Activated naive CD8-positive, alpha-beta T cell treated with anti-CD3 and anti-CD28 coated beads, Interleukin-2, amount 10 ng/mL, durations not matched to agents 7 days and 5 days (primary cell): ENCODE data around the gene PIK3R6. TPM values are rescaled to one million over a fixed set of nuclear protein-coding genes. Genes with fewer than 3 reads are reported as not detected.

Experiments used
- ATAC-seq: fragments of 150-1000 bp; cut with Tn5 transposase; one replicate; pipeline ENCODE4 v1.10.0; 2021; ENCODE audit warnings: low read depth, moderate library complexity
- POLR2A ChIA-PET: fragments of 350-600 bp; sonication (Branson Sonifier 250); formaldehyde crosslinking; loops from one replicate; lab custom pipeline; 2021; ENCODE audit warnings: antibody characterized with exemption; lab: Charles Lee
- DNase-seq: peaks from one replicate; pipeline ENCODE4 v3.0.0; 2021
- H3K27ac Mint-ChIP-seq: one replicate; pipeline ENCODE4 v1.8.0; 2022; ENCODE audit warnings: mild to moderate bottlenecking, mixed read lengths
- H3K27me3 Mint-ChIP-seq: one replicate; pipeline ENCODE4 v1.8.0; 2022; ENCODE audit warnings: mild to moderate bottlenecking, moderate library complexity, mixed read lengths
- H3K36me3 Mint-ChIP-seq: one replicate; pipeline ENCODE4 v1.8.0; 2021; ENCODE audit warnings: mild to moderate bottlenecking, mixed read lengths
- H3K4me1 Mint-ChIP-seq: one replicate; pipeline ENCODE4 v1.8.0; 2021; ENCODE audit warnings: mixed read lengths
- H3K4me3 Mint-ChIP-seq: one replicate; pipeline ENCODE4 v1.8.0; 2022; ENCODE audit warnings: mild to moderate bottlenecking, moderate library complexity, mixed read lengths
- H3K9me3 Mint-ChIP-seq: one replicate; pipeline ENCODE4 v1.8.0; 2021; ENCODE audit warnings: mixed read lengths
- total RNA-seq, 2 experiments: library from RNA; stranded (reverse); gene quantifications; one replicate each; pipeline ENCODE4 v1.2.3, GENCODE V29; 2021

The PIK3R6 gene
- total RNA-seq, 2 experiments from 2014 or later = 15.8 to 18.5 TPM

DNA sequence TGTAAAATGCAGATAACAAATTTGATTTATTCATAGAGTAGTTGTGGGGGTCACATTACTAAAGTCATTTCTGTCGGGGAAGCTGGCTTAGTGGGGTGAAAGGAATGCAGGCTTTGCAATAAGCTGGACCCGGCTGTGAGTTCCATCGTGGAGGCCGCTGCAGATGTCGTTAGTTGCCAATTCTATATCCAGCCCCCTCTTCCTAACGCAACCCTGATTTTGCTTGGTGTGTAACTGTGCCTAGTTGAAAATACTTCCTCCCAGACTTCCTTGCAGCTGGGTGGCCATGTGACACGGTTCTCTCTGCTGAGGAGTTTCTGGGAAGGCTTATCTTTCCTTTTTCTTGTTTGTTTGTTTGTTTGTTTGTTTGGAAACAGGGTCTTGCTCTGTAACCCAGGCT lies 72.8 kb downstream of the PIK3R6 start:
- H3K9me3 Mint-ChIP-seq = peaks cover 9% of the 10 kb centered on the region
- peaks cover 12% of the 10 kb centered on the region for H3K4me1 Mint-ChIP-seq
- H3K4me3 Mint-ChIP-seq = no peak overlapping the region
- no peak for DNase-seq
- no peak overlapping the region for H3K27ac Mint-ChIP-seq
- H3K36me3 Mint-ChIP-seq = no peaks in the 10 kb centered on the region
- H3K27me3 Mint-ChIP-seq = peaks cover 5% of the 10 kb centered on the region
- ATAC-seq = no peak
- POLR2A ChIA-PET = no interaction called here

DNA sequence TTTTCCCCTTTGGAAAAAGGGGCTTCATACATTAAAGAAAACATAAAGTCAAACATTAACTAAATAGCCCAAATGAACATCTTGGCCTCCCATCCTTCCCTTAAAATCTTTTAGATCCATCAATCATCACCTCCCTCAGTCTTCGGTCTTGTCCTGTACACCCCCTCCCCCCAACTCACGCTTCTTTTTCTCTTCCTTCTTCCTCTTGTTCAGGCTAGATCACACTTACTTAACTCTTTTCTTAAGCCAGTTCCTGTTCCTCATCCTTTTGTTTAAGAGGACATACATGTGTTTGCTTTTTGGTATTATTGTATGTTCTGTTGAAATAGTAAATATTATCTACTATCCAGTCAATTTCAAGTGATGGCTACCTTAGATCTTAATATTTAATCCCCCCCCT lies 73.8 kb downstream of the PIK3R6 start:
- Mint-ChIP-seq H3K36me3 (no peaks in the 10 kb centered on the region), H3K27me3 (peaks cover 7% of the 10 kb centered on the region), H3K9me3 (peaks cover 9% of the 10 kb centered on the region), H3K4me1 (peaks cover 12% of the 10 kb centered on the region), H3K4me3 (no peak overlapping the region), H3K27ac (no peak overlapping the region)
- POLR2A ChIA-PET = no interaction called here
- no peak for ATAC-seq
- DNase-seq = no peak

DNA sequence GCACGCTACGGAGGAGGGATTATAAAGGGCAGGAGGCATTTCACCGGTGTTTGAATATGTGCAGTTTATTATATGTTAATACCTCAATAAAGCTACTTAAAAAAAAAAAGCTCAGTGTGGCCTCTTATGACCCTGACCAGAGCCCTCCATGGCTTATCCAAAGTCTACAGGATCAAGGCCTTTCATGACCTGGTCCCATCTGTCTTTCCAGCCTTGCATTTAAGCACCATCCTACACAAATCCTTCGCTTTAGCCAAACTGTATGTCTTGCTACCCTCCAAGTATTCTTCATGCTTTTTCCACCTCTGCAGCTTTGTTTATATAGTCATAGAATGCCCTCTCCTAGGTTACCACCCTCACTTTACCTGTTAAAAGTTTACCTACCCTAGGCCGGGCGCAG lies 74.8 kb downstream of the PIK3R6 start:
- H3K4me3 Mint-ChIP-seq = no peak overlapping the region
- ATAC-seq (no peak), DNase-seq (no peak)
- POLR2A ChIA-PET = no interaction called here
- peaks cover 7% of the 10 kb centered on the region for H3K27me3 Mint-ChIP-seq
- no peaks in the 10 kb centered on the region for H3K36me3 Mint-ChIP-seq
- no peak overlapping the region for H3K27ac Mint-ChIP-seq
- H3K4me1 Mint-ChIP-seq = peaks cover 12% of the 10 kb centered on the region
- peaks cover 9% of the 10 kb centered on the region for H3K9me3 Mint-ChIP-seq

DNA sequence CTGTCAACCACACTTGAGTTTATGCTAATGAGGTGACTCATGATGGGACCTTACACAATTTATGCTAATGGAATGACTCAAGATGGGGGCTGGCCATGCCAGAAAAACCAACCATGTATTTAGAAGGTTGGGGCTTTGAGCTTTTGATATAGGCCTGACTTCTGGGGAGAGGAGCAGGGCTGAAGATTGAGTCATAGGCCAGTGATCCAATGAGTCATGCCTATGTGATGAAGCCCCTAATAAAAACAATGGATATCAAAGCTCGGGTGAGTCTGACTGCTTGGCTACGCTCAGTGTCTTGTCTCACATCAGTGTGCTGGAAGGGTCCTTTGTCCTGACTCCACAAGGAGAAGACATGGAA lies 75.6 kb downstream of the PIK3R6 start:
- DNase-seq (no peak), ATAC-seq (no peak)
- peaks cover 5% of the 10 kb centered on the region for H3K27me3 Mint-ChIP-seq
- peaks cover 9% of the 10 kb centered on the region for H3K9me3 Mint-ChIP-seq
- peaks cover 12% of the 10 kb centered on the region for H3K4me1 Mint-ChIP-seq
- H3K27ac Mint-ChIP-seq = no peak overlapping the region
- no peak overlapping the region for H3K4me3 Mint-ChIP-seq
- POLR2A ChIA-PET = no interaction called here
- no peaks in the 10 kb centered on the region for H3K36me3 Mint-ChIP-seq

DNA sequence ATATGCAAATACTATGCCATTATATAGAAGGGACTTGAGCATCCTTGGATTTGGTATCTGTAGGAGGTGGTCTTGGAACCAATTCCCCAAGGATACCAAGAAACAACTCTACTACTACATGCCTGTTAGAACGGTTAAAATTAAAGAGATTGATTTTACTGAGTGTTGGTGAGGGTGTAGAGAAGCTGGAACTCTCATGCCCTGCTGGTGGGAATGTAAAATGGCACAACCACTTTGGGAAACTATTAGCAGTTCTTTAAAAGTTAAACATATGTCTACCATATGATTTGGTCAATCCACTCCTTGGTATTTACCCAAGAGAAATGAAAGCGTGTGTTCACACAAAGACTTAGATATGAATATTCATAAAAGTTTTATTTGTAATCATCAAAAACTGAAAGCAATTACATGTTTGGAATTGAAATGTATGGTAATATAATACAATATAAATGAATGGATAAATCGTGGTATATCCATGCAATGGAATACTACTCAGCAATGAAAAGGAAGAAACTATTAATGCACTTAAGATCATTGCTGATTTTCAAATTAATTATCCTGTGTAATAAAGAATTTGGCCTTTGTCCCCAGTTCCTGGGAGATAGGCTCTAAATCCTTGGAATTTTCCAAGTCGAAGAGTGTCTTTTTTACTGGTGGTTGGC lies 76.1 kb downstream of the PIK3R6 start:
- ATAC-seq = no peak
- Mint-ChIP-seq H3K36me3 (no peaks in the 10 kb centered on the region), H3K4me3 (no peak overlapping the region), H3K27me3 (peaks cover 5% of the 10 kb centered on the region), H3K27ac (no peak overlapping the region), H3K4me1 (peaks cover 12% of the 10 kb centered on the region), H3K9me3 (peaks cover 9% of the 10 kb centered on the region)
- POLR2A ChIA-PET = no interaction called here
- DNase-seq = no peak

DNA sequence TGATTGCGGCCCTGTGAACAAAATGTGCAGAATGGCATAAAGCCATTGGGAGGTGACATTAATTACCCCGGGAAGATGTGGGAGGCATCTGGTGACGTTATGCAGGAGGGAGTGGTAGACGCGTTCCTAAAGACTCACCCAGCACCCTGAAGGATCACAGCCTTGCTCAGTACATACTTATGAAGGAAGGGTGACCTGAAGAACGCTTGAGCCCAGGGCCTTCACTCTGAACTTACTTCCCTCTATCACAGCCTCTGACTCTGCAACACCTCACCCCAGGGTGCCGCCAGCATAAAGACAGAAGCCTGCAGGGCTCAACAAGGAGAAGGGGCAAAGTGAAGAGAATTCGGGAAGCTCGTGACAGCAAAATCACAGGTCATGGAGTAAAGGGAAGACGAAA lies 77.7 kb downstream of the PIK3R6 start:
- H3K4me1 Mint-ChIP-seq = peaks cover 11% of the 10 kb centered on the region
- H3K36me3 Mint-ChIP-seq = no peaks in the 10 kb centered on the region
- H3K27me3 Mint-ChIP-seq = peaks cover 7% of the 10 kb centered on the region
- no peak overlapping the region for H3K4me3 Mint-ChIP-seq
- no peak overlapping the region for H3K27ac Mint-ChIP-seq
- no peak for DNase-seq
- ATAC-seq = no peak
- POLR2A ChIA-PET = no interaction called here
- H3K9me3 Mint-ChIP-seq = peaks cover 9% of the 10 kb centered on the region

DNA sequence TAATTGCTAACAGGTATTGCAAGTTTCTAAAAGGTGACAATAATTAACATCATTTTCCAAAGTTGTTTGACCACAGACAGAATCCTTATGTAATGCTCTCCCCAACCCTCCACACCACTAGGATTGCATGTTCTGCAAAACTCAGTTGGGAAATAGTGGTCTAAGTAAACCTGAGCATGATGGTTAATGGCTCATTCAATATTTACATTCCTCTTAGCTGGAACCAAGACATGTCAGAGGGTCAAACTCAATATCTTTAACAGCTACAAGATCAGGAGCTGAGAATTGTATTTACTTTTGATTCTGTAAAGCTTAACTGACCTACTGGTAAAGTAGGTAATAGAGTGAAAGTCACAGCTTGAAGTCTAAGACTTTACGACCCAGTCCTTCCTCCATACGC lies 78.5 kb downstream of the PIK3R6 start:
- Mint-ChIP-seq H3K27ac (no peak overlapping the region), H3K4me1 (peaks cover 9% of the 10 kb centered on the region), H3K9me3 (peaks cover 9% of the 10 kb centered on the region), H3K36me3 (no peaks in the 10 kb centered on the region), H3K4me3 (no peak overlapping the region), H3K27me3 (peaks cover 7% of the 10 kb centered on the region)
- POLR2A ChIA-PET = no interaction called here
- DNase-seq = no peak
- no peak for ATAC-seq

DNA sequence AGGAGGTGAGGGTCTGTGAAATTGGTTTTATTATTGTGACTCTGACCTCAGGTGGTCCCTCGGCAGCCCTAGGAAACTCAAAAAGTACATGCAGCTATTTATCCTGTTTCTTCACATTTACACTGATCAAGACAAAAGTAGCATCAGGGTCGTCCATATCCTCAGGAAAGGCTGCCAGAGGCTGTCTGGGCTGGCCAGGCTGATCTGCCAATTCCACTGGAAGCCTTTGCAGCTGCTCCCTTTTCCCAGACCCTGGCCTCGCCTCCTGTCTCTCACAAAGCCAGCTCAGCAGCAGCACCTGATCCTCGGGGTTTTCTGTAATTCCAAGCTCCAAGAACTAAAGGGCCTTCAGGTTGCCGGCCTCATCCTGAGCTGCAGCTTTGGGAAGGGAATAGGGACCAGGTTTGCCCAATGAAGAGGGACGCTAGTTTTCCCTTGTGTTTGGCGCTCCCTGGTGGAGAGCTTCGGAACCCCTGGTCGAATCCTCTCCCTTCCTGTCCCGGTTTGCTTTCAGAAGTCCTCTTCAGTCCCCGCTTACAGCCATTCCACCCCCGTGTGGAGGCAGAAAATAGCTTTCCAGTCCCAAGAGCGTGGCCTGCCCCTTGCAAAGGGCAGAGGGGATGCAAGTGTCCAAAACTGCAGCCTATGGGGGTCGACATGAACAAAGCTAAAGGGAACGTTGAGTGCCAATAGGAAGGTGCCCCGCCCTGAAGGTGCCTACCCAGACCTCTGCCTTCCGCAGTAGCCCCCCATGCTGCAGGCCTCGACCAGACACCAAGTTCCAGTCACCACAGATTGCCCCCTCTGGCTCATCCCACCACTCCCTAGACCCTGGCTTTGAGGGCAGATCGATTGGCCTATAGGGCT lies 81.7 kb downstream of the PIK3R6 start:
- H3K9me3 Mint-ChIP-seq = no peaks in the 10 kb centered on the region
- no peak overlapping the region for H3K27ac Mint-ChIP-seq
- POLR2A ChIA-PET = no interaction called here
- H3K27me3 Mint-ChIP-seq = peaks cover 9% of the 10 kb centered on the region
- no peaks in the 10 kb centered on the region for H3K36me3 Mint-ChIP-seq
- H3K4me1 Mint-ChIP-seq = peaks cover 14% of the 10 kb centered on the region
- ATAC-seq = peak; percentile 58
- DNase-seq = peak; percentile 72
- no peak overlapping the region for H3K4me3 Mint-ChIP-seq

DNA sequence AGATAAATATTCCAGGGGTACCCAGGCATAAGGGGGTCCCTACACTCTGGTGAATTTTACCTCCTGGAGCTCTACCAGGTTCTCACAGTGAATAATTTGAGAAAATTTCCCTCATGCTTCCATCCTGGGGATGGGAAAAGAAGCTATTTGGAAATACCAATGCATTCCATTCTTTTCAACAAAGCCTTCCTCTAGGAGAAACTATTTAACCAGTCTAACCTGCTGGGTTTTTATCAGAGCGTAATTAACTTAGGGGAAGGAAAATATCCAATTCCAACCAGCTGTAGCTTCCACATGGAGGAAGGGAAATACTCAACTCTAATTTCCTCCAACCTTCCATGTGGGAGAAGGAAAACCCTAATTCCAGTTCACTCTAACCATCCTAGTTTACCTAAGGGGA lies 85.3 kb downstream of the PIK3R6 start:
- POLR2A ChIA-PET = no interaction called here
- Mint-ChIP-seq H3K4me1 (peaks cover 6% of the 10 kb centered on the region), H3K36me3 (no peaks in the 10 kb centered on the region), H3K27me3 (peaks cover 21% of the 10 kb centered on the region), H3K9me3 (no peaks in the 10 kb centered on the region), H3K4me3 (no peak overlapping the region), H3K27ac (no peak overlapping the region)
- no peak for DNase-seq
- ATAC-seq = no peak

DNA sequence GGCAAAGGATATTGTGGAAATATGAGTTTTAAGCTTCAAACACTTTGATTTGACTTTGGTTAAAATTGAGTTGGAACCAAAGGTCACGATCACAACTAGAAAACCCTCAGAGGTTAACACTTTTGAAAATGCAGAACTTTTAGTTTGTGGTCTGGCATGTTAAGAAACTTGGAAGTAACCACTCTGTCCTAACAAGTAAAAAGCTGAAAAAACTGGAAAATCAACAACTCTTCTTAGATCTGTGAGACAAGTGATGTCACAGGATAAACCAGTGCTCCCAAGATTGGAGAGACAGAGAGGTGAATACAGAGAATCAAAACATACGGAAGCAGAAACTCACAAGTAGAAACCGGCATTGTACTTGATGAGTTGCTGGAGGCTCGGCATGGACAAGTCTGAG lies 85.7 kb downstream of the PIK3R6 start:
- DNase-seq (no peak), ATAC-seq (no peak)
- H3K36me3 Mint-ChIP-seq = no peaks in the 10 kb centered on the region
- H3K27ac Mint-ChIP-seq = no peak overlapping the region
- H3K4me3 Mint-ChIP-seq = no peak overlapping the region
- peaks cover 6% of the 10 kb centered on the region for H3K4me1 Mint-ChIP-seq
- no peaks in the 10 kb centered on the region for H3K9me3 Mint-ChIP-seq
- peaks cover 25% of the 10 kb centered on the region for H3K27me3 Mint-ChIP-seq
- POLR2A ChIA-PET = no interaction called here

DNA sequence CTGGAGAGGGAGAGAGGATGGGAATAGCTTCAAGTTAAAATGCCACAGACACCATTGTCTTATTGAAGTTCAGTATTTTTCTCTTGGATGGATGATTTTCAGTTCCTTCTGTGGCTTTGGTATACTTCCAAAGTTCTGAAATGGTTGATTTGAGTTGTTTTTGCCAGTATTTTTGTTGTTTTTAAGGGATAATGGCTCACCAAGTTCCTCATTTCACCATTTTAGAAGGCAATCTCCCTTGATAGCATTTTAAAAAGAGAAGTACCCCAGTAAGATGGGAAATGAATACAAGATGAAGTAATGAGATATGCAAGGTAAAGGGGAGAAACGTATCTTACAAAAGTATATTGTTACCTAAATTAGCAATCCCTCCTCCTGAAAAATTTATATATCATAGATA lies 90.6 kb downstream of the PIK3R6 start:
- DNase-seq = no peak
- POLR2A ChIA-PET = no interaction called here
- no peak for ATAC-seq
- Mint-ChIP-seq H3K4me3 (no peak overlapping the region), H3K27me3 (peaks cover 40% of the 10 kb centered on the region), H3K36me3 (no peaks in the 10 kb centered on the region), H3K9me3 (peaks cover 3% of the 10 kb centered on the region), H3K27ac (no peak overlapping the region), H3K4me1 (peaks cover 6% of the 10 kb centered on the region)

DNA sequence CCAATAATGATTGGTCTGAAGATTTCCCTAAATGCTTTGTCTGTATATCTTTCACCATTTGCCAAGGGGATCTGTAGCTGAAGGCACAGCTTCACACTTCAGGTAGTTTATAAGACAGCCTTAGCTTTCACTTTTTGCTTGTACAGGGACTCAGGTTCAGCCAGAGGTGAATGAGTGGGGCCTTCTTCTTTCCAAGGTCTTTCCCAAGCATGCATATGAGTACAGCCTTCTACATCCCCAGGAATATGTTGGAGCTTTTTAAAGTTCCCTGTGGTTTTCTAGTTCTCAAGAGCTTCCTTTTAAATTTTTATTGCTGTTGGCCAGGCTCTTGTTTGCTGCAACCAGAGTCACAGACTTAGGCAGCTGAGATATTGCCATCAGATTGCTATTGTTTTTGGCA lies 91.2 kb downstream of the PIK3R6 start:
- Mint-ChIP-seq H3K4me1 (peaks cover 2% of the 10 kb centered on the region), H3K4me3 (no peak overlapping the region), H3K27me3 (peaks cover 40% of the 10 kb centered on the region), H3K36me3 (no peaks in the 10 kb centered on the region), H3K9me3 (peaks cover 3% of the 10 kb centered on the region), H3K27ac (no peak overlapping the region)
- POLR2A ChIA-PET = no interaction called here
- DNase-seq = no peak
- no peak for ATAC-seq

DNA sequence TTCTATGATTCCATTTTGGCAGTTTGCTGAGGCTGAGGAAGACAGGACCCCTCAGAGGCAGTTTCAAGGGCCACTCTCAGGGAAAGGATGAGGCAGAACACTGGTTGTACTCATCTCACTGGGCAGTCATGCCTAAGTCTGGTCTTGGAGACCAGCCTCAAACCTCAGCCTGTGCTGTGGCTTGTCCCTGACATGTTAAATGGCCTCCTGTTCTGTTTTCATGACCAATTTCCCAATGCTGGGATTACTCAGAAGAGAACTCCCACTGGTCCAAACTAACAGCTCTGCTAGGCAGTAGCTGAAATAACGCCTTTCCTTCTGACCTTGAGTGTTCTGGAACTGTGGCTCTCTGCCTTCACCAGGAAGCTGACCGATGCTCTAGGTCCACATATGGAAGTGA lies 100.7 kb downstream of the PIK3R6 start:
- DNase-seq (no peak), ATAC-seq (no peak)
- POLR2A ChIA-PET = interaction anchor here (0.5 kb wide), 1 partner anchor 773 kb away, joined by 6 read pairs; no protein-coding TSS in a partner anchor
- H3K4me3 Mint-ChIP-seq = no peak overlapping the region
- H3K4me1 Mint-ChIP-seq = no peaks in the 10 kb centered on the region
- H3K36me3 Mint-ChIP-seq = no peaks in the 10 kb centered on the region
- no peak overlapping the region for H3K27ac Mint-ChIP-seq
- H3K9me3 Mint-ChIP-seq = no peaks in the 10 kb centered on the region
- H3K27me3 Mint-ChIP-seq = peaks cover 21% of the 10 kb centered on the region

DNA sequence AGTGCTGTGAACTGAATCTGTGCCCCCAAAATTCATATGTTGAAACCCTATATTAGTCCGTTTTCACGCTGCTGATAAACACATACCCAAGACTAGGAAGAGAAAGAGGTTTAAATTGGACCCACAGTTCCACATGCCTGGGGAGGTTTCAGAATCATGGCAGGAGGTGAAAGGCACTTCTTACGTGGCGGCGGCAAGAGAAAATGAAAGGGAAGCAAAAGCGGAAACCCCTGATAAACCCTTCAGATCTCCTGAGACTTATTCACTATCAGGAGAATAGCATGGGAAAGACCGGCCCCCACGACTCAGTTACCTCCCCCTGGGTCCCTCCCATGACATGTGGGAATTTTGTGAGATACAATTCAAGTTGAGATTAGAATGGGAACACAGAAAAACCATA lies 105.5 kb downstream of the PIK3R6 start:
- H3K9me3 Mint-ChIP-seq = no peaks in the 10 kb centered on the region
- H3K36me3 Mint-ChIP-seq = no peaks in the 10 kb centered on the region
- no peak for DNase-seq
- H3K27ac Mint-ChIP-seq = no peak overlapping the region
- H3K4me3 Mint-ChIP-seq = no peak overlapping the region
- no peak for ATAC-seq
- peaks cover 25% of the 10 kb centered on the region for H3K27me3 Mint-ChIP-seq
- no peaks in the 10 kb centered on the region for H3K4me1 Mint-ChIP-seq
- POLR2A ChIA-PET = no interaction called here
